ENCODE data around the gene CD180.

DNA sequence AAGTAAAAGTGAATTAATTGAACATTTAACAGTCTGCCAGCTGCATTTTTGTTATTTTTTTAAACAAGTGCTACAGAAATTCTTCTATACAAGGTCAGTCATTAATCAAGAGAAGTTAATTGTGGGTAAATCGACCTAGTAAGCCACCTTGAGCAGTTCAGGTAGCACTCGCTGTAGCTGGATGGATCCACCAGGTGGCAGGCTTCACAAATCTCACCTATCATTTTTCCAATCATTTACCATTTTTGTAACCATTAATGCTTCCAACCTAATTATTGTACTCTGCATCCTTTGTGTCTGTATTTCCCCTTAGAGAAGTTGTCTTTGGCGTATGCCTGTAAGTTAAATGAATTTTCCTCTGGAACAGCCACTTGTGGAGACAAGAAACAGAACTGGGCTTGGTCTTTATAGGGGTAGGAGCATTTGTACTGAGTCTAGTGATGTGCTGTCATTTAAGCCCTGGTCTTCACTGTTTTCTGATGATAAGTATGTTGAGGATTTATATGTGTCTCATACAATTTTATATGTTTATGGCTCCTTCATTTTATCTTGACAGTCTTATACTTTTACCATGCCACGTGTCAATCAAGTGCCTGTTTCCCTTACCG lies 39.5 kb downstream of the CD180 start:
- TF ChIP-seq, protein P1, sequence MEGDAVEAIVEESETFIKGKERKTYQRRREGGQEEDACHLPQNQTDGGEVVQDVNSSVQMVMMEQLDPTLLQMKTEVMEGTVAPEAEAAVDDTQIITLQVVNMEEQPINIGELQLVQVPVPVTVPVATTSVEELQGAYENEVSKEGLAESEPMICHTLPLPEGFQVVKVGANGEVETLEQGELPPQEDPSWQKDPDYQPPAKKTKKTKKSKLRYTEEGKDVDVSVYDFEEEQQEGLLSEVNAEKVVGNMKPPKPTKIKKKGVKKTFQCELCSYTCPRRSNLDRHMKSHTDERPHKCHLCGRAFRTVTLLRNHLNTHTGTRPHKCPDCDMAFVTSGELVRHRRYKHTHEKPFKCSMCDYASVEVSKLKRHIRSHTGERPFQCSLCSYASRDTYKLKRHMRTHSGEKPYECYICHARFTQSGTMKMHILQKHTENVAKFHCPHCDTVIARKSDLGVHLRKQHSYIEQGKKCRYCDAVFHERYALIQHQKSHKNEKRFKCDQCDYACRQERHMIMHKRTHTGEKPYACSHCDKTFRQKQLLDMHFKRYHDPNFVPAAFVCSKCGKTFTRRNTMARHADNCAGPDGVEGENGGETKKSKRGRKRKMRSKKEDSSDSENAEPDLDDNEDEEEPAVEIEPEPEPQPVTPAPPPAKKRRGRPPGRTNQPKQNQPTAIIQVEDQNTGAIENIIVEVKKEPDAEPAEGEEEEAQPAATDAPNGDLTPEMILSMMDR (IDR thresholded peaks at IDR 0.05): peak; percentile 75 to 87 (median 81)
- TF ChIP-seq POLR2A (IDR thresholded peaks at IDR 0.05): no peak
